Measurements from ENCODE around the gene DLGAP1.

DLGAP1 gene

DNA sequence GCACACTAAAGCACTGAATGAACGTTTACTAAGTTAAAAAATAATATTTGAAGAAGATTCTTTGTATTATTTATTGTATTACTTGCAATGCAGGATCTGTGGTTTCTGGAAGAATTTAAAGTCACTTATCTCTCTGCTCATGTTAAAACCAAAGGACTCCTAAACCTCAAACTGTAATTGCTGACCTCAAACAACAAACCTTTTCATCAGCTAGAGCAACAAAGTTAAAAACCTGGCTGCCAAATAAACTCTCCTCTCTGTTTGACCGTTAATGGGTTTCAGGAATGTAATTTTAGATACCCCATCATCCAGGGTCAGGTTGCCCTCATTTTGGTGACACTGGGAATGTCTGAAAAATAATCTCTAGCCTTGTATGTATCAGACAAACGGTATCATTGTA lies 766.0 kb downstream of the DLGAP1 start:
- DNase-seq (ENCODE audit: low read depth in 1 of 2, low spot score in 1 of 2) = no peak
- in situ Hi-C loops (cut with HindIII; ENCODE audit: low pct_unique_long_range_greater_than_20kb, low sequenced_read_pairs) = no loop called here
- no peak for TF ChIP-seq JUND (IDR thresholded peaks at IDR 0.05; ENCODE audit: low read depth)

DNA sequence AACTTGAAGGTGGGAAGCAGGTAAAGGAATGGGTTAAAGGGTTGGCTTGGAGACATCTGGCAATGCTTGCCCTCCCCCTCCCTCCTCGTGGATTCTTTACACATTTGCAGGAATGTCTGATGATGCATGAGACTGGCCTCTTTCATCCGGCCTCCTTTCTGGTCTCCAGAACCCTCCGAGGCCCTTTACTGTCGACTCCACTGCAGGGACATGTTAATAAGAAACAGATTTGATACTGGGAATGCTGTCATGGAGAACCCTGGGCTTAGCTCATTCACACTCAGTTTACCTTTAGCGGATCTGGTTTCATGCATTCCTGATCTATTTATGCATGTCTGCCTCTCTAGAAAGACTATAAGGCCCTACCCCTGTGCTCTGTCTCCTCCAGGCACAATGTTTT lies 766.4 kb downstream of the DLGAP1 start:
- in situ Hi-C loops (cut with HindIII; ENCODE audit: low pct_unique_long_range_greater_than_20kb, low sequenced_read_pairs) = no loop called here
- peak in 1 of 2 experiments; percentile 45 for DNase-seq (ENCODE audit: low read depth in 1 of 2, low spot score in 1 of 2)
- no peak for TF ChIP-seq JUND (IDR thresholded peaks at IDR 0.05; ENCODE audit: low read depth)

DNA sequence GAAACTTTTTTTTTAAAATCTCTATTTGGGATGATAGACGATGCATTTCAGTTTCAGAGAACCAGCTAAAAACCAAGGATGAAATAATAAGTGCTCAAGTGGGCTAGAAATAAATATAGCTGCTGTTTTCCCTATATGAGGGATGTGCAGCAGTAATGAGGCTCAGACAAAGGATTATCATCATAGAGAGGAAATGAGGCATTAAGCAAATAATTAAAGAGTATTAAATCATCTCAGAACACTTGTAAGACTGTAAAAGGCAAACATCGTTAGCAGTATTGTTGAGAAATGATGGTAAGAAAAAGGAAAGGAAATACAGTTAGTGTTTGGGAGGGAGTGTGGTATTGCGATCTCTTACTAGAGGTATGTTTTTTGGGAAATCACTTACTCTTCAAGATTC lies 771.6 kb downstream of the DLGAP1 start:
- in situ Hi-C loops (cut with HindIII; ENCODE audit: low pct_unique_long_range_greater_than_20kb, low sequenced_read_pairs) = no loop called here
- TF ChIP-seq JUND (IDR thresholded peaks at IDR 0.05; ENCODE audit: low read depth) = no peak
- DNase-seq (ENCODE audit: low read depth in 1 of 2, low spot score in 1 of 2) = no peak

DNA sequence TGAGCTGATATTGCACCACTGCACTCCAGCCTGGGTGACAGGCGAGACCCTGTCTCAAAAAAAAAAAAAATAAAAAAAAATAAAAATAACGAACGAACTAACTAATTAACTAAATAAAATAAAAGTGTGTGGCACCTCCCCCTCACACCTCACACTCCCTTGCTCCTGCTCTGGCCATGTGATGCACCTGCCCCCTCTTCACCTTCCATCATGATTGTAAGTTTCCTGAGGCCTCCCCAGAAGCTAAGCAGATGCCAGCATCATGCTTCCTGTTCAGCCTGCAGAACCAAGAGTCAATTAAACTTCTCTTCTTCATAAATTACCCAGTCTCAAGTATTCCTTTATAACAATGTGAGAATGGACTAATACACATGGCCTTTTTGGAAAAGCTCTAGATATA lies 773.0 kb downstream of the DLGAP1 start:
- TF ChIP-seq JUND (IDR thresholded peaks at IDR 0.05; ENCODE audit: low read depth) = no peak
- no peak for DNase-seq (ENCODE audit: low read depth in 1 of 2, low spot score in 1 of 2)
- in situ Hi-C loops (cut with HindIII; ENCODE audit: low pct_unique_long_range_greater_than_20kb, low sequenced_read_pairs) = no loop called here

DNA sequence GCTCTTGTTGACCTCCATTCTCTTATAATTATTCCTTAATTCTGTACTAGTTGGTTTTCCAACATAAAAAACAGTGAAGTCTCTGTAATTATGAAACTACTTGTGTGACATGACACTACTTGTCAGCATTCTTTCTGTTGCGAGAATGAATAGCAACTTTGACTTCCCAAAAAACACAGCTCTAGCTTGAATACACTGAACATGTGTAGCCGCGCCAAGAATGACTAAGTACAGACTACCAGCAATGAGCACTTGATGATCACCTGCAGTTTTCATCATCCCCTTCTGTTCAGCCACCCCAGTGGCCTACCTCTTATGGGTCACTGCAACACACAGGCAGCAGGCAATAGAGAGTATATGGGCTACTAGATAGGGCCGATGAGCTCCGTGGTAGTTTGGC lies 775.9 kb downstream of the DLGAP1 start:
- TF ChIP-seq JUND (IDR thresholded peaks at IDR 0.05; ENCODE audit: low read depth) = no peak
- no peak for DNase-seq (ENCODE audit: low read depth in 1 of 2, low spot score in 1 of 2)
- in situ Hi-C loops (cut with HindIII; ENCODE audit: low pct_unique_long_range_greater_than_20kb, low sequenced_read_pairs) = no loop called here

DNA sequence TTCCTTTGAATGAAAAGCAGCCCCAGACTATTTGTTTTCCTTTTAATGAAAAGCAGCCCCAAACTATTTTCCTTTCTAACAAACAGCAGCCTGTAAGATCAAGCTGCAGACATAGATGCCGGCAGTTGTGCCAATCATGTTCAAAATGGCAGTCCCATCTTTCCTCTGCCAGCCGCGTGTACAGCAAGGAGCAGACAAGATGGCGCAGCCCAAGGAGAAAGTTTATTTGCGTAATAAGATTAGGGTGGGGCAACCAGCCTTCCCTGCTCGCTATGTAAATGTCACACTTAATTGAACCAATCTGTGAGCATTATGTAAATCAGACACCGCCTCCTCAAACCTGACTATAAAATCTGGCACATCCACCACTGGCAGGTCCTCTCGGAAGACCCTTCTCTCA lies 779.1 kb downstream of the DLGAP1 start:
- no peak for DNase-seq (ENCODE audit: low read depth in 1 of 2, low spot score in 1 of 2)
- TF ChIP-seq JUND (IDR thresholded peaks at IDR 0.05; ENCODE audit: low read depth) = no peak
- in situ Hi-C loops (cut with HindIII; ENCODE audit: low pct_unique_long_range_greater_than_20kb, low sequenced_read_pairs) = no loop called here

DNA sequence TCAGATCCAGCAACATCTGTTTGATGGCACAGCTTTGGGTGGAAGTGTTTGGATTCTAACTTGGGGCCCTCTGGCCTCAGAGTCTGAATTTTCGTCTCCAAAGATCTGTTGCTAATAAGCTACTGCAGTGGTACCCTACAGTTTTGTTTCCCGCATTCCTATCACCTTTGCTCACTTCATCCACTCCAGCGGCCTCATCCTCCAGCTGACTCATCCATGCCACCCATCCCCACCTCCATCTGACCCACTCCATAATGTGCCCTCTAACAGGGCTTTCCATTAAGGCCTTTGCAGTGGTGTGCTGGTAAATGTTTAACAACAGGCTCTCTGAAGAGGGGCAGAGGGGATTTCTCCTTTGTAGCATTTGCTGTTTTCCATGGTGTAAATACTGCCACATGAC lies 779.7 kb downstream of the DLGAP1 start:
- in situ Hi-C loops (cut with HindIII; ENCODE audit: low pct_unique_long_range_greater_than_20kb, low sequenced_read_pairs) = no loop called here
- TF ChIP-seq JUND (IDR thresholded peaks at IDR 0.05; ENCODE audit: low read depth) = no peak
- no peak for DNase-seq (ENCODE audit: low read depth in 1 of 2, low spot score in 1 of 2)

DNA sequence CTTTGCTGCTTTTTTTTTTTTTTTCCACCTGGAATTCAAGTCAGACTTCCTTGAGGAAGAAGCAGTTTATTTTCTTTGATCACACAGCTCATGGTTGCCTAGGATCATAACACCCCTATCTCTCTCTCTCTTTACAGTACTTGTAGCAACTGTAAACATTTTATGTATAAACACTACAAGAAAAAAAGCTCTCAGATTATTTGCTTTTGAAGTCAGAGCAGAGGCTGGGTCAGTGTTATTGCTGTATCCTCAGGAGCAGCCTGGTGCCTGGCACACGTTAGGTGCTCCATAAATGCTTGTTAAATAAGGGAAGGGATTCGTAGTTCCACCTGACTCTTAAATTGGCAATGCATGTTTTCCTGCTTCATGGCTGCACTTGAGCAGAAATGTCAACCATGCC lies 783.9 kb downstream of the DLGAP1 start:
- TF ChIP-seq JUND (IDR thresholded peaks at IDR 0.05; ENCODE audit: low read depth) = no peak
- DNase-seq (ENCODE audit: low read depth in 1 of 2, low spot score in 1 of 2) = no peak
- in situ Hi-C loops (cut with HindIII; ENCODE audit: low pct_unique_long_range_greater_than_20kb, low sequenced_read_pairs) = no loop called here

DNA sequence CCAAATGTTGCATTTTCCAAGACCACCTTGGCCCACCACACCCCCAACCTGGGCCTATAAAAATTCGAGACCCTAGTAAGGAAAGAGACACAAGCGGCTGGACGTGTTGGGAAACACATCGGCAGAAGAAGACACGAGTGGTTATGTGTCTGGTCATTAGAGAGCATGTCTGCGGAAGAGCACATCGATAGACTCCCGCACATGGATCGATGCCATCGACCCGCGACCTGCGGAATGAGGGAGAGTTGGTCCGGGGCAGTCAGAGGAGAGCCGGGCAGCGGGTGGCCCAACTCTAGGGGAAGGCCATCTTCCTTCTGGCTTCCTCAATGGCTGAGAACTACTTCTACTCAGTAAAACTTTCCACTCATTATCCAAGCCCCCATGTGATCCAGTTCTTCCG lies 785.7 kb downstream of the DLGAP1 start:
- DNase-seq (ENCODE audit: low read depth in 1 of 2, low spot score in 1 of 2) = no peak
- in situ Hi-C loops (cut with HindIII; ENCODE audit: low pct_unique_long_range_greater_than_20kb, low sequenced_read_pairs) = no loop called here

DNA sequence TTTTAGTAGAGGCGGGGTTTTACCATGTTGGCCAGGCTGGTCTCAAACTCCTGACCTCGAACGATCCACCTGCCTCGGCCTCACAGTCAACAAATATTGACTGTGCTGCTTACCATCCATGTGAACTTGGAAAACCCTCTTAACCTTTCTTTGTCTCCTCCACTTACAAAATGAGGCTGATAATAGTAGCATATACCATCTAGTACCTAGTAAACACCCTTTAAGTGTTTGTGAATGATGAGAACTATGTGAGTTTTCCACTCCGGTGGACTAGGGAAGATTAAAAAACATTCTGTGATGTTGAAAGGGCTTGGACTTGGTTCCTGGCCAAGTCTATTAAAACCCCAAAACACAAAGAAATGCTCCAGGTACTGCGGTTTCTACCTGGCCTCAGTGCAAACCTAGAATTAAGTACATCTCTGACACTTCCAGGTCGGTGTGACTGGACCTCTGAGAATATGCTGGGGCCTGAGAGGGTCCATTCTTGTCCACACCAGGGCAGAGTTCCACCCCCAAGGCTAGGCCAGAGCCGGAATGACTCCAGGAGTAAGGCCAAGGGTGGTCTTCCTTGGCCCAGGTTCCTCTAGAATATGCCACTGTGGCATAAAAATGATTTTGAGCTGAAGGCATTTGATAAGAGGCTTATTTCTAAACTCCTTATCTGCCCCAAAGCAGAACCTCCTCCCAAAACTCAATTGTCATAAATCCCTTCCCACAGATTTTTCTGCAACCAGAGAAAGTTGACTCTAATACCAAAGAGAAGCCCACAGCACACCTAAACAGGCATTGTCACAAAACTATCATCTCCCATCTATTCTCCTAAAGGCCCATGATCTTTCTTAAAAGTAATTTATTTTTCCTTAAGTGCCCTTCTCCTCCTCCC lies 787.6 kb downstream of the DLGAP1 start:
- no peak for TF ChIP-seq JUND (IDR thresholded peaks at IDR 0.05; ENCODE audit: low read depth)
- in situ Hi-C loops (cut with HindIII; ENCODE audit: low pct_unique_long_range_greater_than_20kb, low sequenced_read_pairs) = no loop called here
- no peak for DNase-seq (ENCODE audit: low read depth in 1 of 2, low spot score in 1 of 2)

More for the DNA sequence above, 785.7 kb downstream of the DLGAP1 start:
- no peak for TF ChIP-seq JUND (IDR thresholded peaks at IDR 0.05; ENCODE audit: low read depth)

DNA sequence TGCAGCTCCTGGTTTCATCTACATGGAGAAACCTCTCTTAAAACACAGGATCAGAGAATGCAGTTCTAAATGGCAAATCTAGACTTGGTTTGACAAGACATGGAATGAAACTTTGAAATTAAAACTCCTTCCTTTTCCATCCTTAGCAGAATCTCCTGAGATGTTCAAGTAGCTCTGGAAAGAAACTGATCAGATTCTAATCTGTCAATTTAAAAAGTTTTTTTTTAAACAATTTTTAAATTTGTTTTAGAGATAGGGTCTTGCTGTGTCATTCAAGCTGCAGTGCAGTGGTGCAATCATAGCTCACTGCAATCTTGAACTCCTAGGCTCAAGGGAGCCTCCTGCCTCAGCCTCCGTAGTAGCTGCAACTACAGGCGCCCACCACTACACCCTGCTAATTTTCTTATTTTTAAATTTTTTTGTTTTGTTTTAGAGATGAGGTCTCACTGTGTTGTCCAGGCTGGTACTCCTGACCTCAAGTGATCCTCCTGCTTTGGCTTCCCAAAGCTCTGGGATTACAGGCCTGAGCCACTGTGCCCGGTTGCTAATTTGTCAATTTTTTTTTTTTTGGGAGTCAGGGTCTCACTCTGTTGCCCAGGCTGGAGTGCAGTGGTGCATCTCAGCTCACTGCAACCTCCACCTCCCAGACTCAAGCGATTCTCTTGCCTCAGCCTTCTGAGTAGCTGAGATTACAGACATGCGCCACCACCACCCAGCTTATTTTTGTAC lies 788.4 kb downstream of the DLGAP1 start:
- TF ChIP-seq JUND (IDR thresholded peaks at IDR 0.05; ENCODE audit: low read depth) = no peak
- in situ Hi-C loops (cut with HindIII; ENCODE audit: low pct_unique_long_range_greater_than_20kb, low sequenced_read_pairs) = no loop called here

DNA sequence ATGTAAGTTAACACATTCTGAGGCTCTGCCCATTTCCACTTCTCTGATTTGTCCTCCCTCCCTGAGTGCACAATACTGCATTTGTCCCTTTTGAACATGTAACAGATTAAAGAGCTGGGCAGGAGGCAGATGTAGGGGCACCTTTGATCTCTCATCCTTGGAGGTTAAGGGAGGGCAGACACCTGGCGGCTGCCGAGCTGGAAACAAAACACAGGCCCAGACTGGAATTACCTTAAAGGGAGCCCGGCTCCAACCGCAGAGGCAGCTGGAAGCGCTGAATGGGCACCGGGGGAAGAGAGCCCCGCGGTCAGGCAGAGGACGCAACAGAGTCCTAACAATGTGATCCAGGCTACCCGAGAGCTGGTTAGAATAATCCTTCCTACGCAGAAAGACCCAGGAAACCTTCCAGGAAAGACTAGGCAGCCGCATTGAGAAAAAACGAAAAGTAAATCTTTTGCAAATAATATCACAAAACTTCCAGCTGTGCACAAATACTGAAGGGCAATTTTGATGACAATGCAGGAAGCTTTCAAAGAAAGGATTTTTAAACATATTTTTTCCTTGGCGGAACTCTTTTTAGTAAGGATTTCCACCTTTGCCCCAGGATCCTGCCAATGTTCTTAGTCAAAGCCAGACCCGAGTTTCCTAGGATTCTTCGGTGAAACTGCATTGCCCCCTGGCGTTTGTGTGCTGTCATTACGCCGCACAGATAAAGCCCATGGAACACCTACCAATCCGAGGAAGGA lies 789.2 kb downstream of the DLGAP1 start:
- in situ Hi-C loops (cut with HindIII; ENCODE audit: low pct_unique_long_range_greater_than_20kb, low sequenced_read_pairs) = no loop called here
- DNase-seq (ENCODE audit: low read depth in 1 of 2, low spot score in 1 of 2) = peak in 1 of 2 experiments; percentile 85
- TF ChIP-seq JUND (IDR thresholded peaks at IDR 0.05; ENCODE audit: low read depth) = no peak

More for the DNA sequence above, 788.4 kb downstream of the DLGAP1 start:
- no peak for DNase-seq (ENCODE audit: low read depth in 1 of 2, low spot score in 1 of 2)

DNA sequence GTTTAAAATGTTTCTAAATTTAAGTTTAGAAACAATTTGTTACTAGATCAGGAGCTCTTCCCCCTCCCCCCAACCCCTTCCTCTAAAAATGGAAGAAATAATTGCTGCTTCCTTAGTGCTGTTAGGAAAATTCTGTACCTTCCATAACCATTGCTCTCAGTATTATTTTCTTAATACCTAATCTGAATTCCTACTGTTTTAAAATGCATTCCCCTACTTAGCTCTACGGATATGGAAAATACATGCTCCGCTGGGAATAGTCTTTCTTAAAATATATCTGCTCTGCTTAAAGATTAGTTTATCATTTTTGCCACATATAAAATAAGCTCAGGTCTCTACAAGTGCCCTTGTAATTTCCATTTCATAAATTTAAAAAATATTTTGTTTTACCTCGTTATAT lies 789.9 kb downstream of the DLGAP1 start:
- in situ Hi-C loops (cut with HindIII; ENCODE audit: low pct_unique_long_range_greater_than_20kb, low sequenced_read_pairs) = no loop called here
- DNase-seq (ENCODE audit: low read depth in 1 of 2, low spot score in 1 of 2) = no peak
- no peak for TF ChIP-seq JUND (IDR thresholded peaks at IDR 0.05; ENCODE audit: low read depth)

Data from T47D (cell line).